HFFc6 (cell line): ENCODE results near the gene DGAT2. TPM values are rescaled to one million over a fixed set of nuclear protein-coding genes. Genes with fewer than 3 reads are reported as not detected.

Source experiments
- DNase-seq: peaks from one replicate; pipeline ENCODE4 v3.0.0-alpha.2; 2018
- H3K27ac Mint-ChIP-seq: 2 replicates; pipeline ENCODE4 v1.8.0; 2020; ENCODE audit warnings: mild to moderate bottlenecking, mixed read lengths
- H3K27me3 Mint-ChIP-seq: 2 replicates; pipeline ENCODE4 v1.8.0; 2021; ENCODE audit warnings: mild to moderate bottlenecking, moderate library complexity, mixed read lengths; ENCODE audit not compliant: insufficient read depth
- H3K36me3 Mint-ChIP-seq: 2 replicates; pipeline ENCODE4 v1.8.0; 2021; ENCODE audit warnings: low read depth, mixed read lengths
- H3K4me1 Mint-ChIP-seq: 2 replicates; pipeline ENCODE4 v1.8.0; 2020; ENCODE audit warnings: low read depth, mixed read lengths
- H3K4me3 Mint-ChIP-seq: 2 replicates; pipeline ENCODE4 v1.8.0; 2020; ENCODE audit warnings: mild to moderate bottlenecking, moderate library complexity, mixed read lengths
- H3K9me3 Mint-ChIP-seq: 2 replicates; pipeline ENCODE4 v1.8.0; 2020; ENCODE audit warnings: mild to moderate bottlenecking, mixed read lengths
- total RNA-seq, 6 experiments: library from RNA; stranded (reverse); fragmentation: NEBNext Ultra II Directional; extraction: Animal tissue kit (Norgen Biotek cat#: 25700); gene quantifications; 2 replicates in 1 of 6; 3 replicates in 5 of 6; pipeline ENCODE4 v1.2.3, GENCODE V29; 2021
- TF ChIP-seq, protein P1 (sequence below): fragments of 200-600 bp; sonication (generic); IDR thresholded peaks from 2 replicates; pipeline ENCODE4 v1.5.0; 2021; ENCODE audit warnings: antibody characterized with exemption, mild to moderate bottlenecking

DGAT2 gene
- total RNA-seq, 6 experiments from 2014 or later = 0.23 to 0.55 (median 0.36) TPM

DNA sequence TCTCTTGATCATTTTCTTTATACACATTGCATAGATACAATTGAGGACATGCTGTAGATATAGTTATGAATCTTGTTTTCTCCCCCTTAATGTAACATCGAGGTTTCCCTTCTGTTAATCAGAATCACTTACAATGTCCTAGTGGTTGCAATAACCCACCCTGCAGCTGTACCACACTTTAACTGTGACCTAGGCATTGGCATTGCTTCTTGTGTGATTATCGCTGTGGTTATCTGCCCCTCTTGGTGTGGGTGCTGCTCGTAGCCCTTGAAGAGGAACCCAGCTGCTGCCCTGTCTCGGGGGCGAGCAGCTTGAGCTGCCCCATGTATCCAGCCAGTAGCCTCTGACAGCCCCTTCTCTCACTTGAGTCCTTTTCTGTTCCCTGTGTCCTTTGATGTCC lies 1.5 kb downstream of the DGAT2 start:
- no peaks in the 10 kb centered on the region for H3K36me3 Mint-ChIP-seq
- H3K27me3 Mint-ChIP-seq = peaks cover 45% of the 10 kb centered on the region
- DNase-seq = no peak
- H3K27ac Mint-ChIP-seq = no peak overlapping the region
- H3K9me3 Mint-ChIP-seq = no peaks in the 10 kb centered on the region
- TF ChIP-seq, protein P1, sequence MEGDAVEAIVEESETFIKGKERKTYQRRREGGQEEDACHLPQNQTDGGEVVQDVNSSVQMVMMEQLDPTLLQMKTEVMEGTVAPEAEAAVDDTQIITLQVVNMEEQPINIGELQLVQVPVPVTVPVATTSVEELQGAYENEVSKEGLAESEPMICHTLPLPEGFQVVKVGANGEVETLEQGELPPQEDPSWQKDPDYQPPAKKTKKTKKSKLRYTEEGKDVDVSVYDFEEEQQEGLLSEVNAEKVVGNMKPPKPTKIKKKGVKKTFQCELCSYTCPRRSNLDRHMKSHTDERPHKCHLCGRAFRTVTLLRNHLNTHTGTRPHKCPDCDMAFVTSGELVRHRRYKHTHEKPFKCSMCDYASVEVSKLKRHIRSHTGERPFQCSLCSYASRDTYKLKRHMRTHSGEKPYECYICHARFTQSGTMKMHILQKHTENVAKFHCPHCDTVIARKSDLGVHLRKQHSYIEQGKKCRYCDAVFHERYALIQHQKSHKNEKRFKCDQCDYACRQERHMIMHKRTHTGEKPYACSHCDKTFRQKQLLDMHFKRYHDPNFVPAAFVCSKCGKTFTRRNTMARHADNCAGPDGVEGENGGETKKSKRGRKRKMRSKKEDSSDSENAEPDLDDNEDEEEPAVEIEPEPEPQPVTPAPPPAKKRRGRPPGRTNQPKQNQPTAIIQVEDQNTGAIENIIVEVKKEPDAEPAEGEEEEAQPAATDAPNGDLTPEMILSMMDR = no peak
- no peak overlapping the region for H3K4me3 Mint-ChIP-seq
- peaks cover 20% of the 10 kb centered on the region for H3K4me1 Mint-ChIP-seq

GRCh38 chr11:75771646-75772410 lies 3.2 kb downstream of the DGAT2 start:
- H3K36me3 Mint-ChIP-seq = no peaks in the 10 kb centered on the region

DNA sequence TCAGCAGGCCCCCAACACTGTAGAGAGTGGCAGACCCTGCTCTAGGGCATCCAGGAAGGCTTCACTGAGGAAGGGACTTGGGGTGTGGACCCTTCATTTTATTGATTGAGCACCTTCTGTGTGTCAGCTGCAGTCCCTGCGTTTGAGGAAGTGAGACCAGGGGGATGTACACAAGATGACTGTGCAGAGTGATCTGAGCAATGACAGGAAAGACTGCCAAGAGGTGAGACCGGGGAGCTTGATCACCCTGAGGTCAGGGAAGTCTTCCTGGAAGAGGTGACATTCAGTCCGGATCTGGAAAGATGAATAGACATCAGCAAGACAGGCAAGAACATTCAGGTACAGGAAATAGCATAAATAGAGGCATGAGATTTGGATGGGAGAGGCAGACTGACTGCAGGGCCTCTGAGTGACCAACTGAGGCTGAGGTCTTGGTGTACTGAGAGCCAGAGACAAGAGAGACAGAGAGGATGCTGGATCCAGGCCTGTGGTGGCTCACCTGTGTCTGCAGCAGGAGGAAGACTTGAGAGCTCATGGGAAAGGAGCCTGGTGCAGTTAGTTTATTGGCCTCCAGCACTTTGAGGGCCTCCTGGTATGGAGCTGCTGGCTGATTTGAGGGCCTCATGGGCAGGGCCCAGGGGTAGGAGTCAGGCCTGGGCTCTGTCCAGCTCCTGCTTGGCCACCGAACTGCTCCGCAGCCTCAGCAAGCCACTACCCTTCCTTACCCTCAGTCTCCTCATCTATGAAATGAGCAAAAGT lies 5.2 kb downstream of the DGAT2 start:
- H3K4me1 Mint-ChIP-seq = peaks cover 33% of the 10 kb centered on the region
- TF ChIP-seq, protein P1 = no peak
- H3K9me3 Mint-ChIP-seq = no peaks in the 10 kb centered on the region
- H3K4me3 Mint-ChIP-seq = no peak overlapping the region
- H3K36me3 Mint-ChIP-seq = no peaks in the 10 kb centered on the region
- H3K27me3 Mint-ChIP-seq = peaks cover 28% of the 10 kb centered on the region
- no peak for DNase-seq
- no peak overlapping the region for H3K27ac Mint-ChIP-seq

More at GRCh38 chr11:75771646-75772410, 3.2 kb downstream of the DGAT2 start:
- H3K4me3 Mint-ChIP-seq = no peak overlapping the region
- H3K4me1 Mint-ChIP-seq = peaks cover 20% of the 10 kb centered on the region
- peaks cover 40% of the 10 kb centered on the region for H3K27me3 Mint-ChIP-seq
- H3K27ac Mint-ChIP-seq = no peak overlapping the region
- DNase-seq = peak; percentile 39
- no peaks in the 10 kb centered on the region for H3K9me3 Mint-ChIP-seq
- TF ChIP-seq, protein P1 = no peak

DNA sequence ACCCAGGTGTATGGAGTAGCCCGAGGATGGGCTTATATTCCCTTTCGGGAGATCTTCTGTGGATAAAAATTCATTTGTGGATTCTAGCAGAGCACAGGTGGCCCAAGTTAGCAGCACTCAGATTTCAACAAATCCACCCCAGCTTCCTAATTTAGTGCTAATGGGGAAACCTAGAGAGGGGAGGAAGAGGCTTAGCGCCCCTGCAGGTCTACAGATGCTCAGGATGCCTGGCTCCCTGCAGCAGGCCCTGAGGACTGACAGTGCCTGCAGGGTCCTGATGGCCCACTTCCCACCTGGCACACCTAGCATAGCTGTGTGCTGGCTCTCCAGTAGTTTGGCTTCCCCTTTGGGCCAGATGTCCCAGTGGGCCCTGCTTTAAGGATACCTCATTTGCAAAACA lies 6.5 kb downstream of the DGAT2 start:
- Mint-ChIP-seq H3K9me3 (no peaks in the 10 kb centered on the region), H3K4me3 (no peak overlapping the region), H3K27me3 (peaks cover 18% of the 10 kb centered on the region), H3K4me1 (peaks cover 33% of the 10 kb centered on the region), H3K36me3 (no peaks in the 10 kb centered on the region), H3K27ac (no peak overlapping the region)
- no peak for DNase-seq
- TF ChIP-seq, protein P1 = no peak

DNA sequence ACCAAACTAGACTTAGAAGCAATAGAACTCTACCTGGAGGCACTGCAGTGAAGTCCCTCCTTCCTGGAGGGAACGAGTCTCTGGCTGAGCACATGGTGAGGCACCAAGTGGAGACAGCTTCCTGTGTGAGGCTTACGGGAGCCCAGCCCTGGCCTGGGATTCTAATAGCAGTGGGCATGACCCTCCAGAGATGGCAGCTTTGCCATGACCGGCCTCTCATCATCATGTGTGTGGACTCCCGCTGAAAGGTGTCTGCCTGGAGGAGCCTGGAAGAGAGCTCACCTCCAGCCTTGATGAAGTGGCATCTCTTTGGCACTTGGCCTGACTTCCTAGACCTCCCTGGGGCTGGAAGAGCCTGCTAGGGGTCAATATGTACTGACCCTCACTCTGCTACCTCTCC lies 8.0 kb downstream of the DGAT2 start:
- H3K4me1 Mint-ChIP-seq = peaks cover 24% of the 10 kb centered on the region
- no peak overlapping the region for H3K4me3 Mint-ChIP-seq
- H3K27ac Mint-ChIP-seq = no peak overlapping the region
- H3K9me3 Mint-ChIP-seq = no peaks in the 10 kb centered on the region
- no peak for DNase-seq
- TF ChIP-seq, protein P1 = no peak
- H3K36me3 Mint-ChIP-seq = no peaks in the 10 kb centered on the region
- H3K27me3 Mint-ChIP-seq = peaks cover 12% of the 10 kb centered on the region
